GM12801 (cell line): ENCODE measurements around the gene PILRA.

Experiments used
- CTCF ChIP-seq: IDR thresholded peaks from one replicate; pipeline ENCODE4 v1.5.1; 2011; ENCODE audit warnings: control low read depth; ENCODE audit not compliant: insufficient read length; ENCODE audit errors: extremely low read depth

The PILRA gene

GRCh38 chr7:100419660-100420226, 46.5 kb downstream of the PILRA start:
- TF ChIP-seq CTCF, result no peak

GRCh38 chr7:100423315-100423714, 50.0 kb downstream of the PILRA start:
- TF ChIP-seq CTCF, result no peak

- TF ChIP-seq CTCF, result no peak
Observed at GRCh38 chr7:100425347-100425746, 52.1 kb downstream of the PILRA start.

GRCh38 chr7:100426516-100426915, 53.2 kb downstream of the PILRA start:
- TF ChIP-seq CTCF, result no peak

- TF ChIP-seq CTCF, result no peak
Observed at GRCh38 chr7:100427762-100428198, 54.5 kb downstream of the PILRA start.

- TF ChIP-seq CTCF, result no peak
Observed at GRCh38 chr7:100428199-100428966, 55.1 kb downstream of the PILRA start, which contains the start of gene ZCWPW1. Gene ZCWPW1 (minus strand): TSS chr7:100428703. CDS start chr7:100420649, 8,054 bp downstream.

- TF ChIP-seq CTCF, result no peak
Observed at GRCh38 chr7:100428967-100429636, 55.8 kb downstream of the PILRA start.
